OCI-LY3 (cell line): ENCODE results near the gene FLOT2.

Experiments
- H2AFZ ChIP-seq: fragments of 200-600, 300-600 bp; shearing (Covaris generic); 2 replicates; pipeline ENCODE4 v1.6.0; 2014; ENCODE audit warnings: antibody characterized with exemption, low read depth, low read length
- H3K27ac ChIP-seq: fragments of 200-600, 300-600 bp; sonication (generic); 2 replicates; pipeline ENCODE4 v1.5.1; 2014; ENCODE audit warnings: mild to moderate bottlenecking, low read length, moderate library complexity, mixed read lengths
- H3K27me3 ChIP-seq: fragments of 200-600, 300-600 bp; sonication (generic); 2 replicates; pipeline ENCODE4 v1.6.1; 2014; ENCODE audit warnings: low read depth, low read length, mixed read lengths
- H3K36me3 ChIP-seq: fragments of 200-600, 300-600 bp; sonication (generic); replicated peaks from 2 replicates; pipeline ENCODE3; 2014; ENCODE audit warnings: low read depth, low read length, mixed read lengths
- H3K4me1 ChIP-seq: fragments of 300-600, 200-600 bp; sonication (generic); 2 replicates; pipeline ENCODE4 v1.6.1; 2014; ENCODE audit warnings: low read length, mixed read lengths
- H3K4me2 ChIP-seq: fragments of 200-600, 300-600 bp; sonication (generic); 2 replicates; pipeline ENCODE4 v1.6.1; 2014; ENCODE audit warnings: low read length, mixed read lengths
- H3K4me3 ChIP-seq: fragments of 300-600, 200-600 bp; sonication (generic); 2 replicates; pipeline ENCODE4 v1.5.1; 2014; ENCODE audit warnings: antibody characterized with exemption, mild to moderate bottlenecking, low read length, moderate library complexity
- H3K79me2 ChIP-seq: fragments of 300-600, 200-600 bp; shearing (Covaris generic); 2 replicates; pipeline ENCODE4 v1.6.1; 2014; ENCODE audit warnings: mild to moderate bottlenecking, low read length, mixed read lengths
- H3K9ac ChIP-seq: fragments of 300-600, 200-600 bp; shearing (Covaris generic); 2 replicates; pipeline ENCODE4 v1.6.0; 2014; ENCODE audit warnings: mild to moderate bottlenecking, low read length, moderate library complexity
- H3K9me3 ChIP-seq: fragments of 200-600, 300-600 bp; shearing (Covaris generic); 2 replicates; pipeline ENCODE4 v1.6.1; 2014; ENCODE audit warnings: low read length, mixed read lengths; ENCODE audit not compliant: insufficient read depth
- H4K20me1 ChIP-seq: fragments of 200-600, 300-600 bp; sonication (generic); 2 replicates; pipeline ENCODE4 v1.6.1; 2016; ENCODE audit warnings: low read length, mixed read lengths; ENCODE audit not compliant: insufficient read depth
- CTCF ChIP-seq: fragments of 200-600, 300-600 bp; sonication (generic); IDR thresholded peaks from 2 replicates; pipeline ENCODE4 v1.5.1; 2014; ENCODE audit warnings: antibody characterized with exemption, low read length, low read depth
- EZH2phosphoT487 ChIP-seq: fragments of 200-600 bp; shearing (Covaris generic); IDR thresholded peaks from 2 replicates; pipeline ENCODE4 v1.6.1; 2018; ENCODE audit warnings: antibody characterized with exemption, mixed run types, low read depth

FLOT2 gene

GRCh38 chr17:28899212-28899815, 1.8 kb upstream of the FLOT2 start:
- Histone ChIP-seq H3K9me3 (no peaks in the 10 kb centered on the region), H2AFZ (no peak overlapping the region), H3K27ac (no peak overlapping the region), H4K20me1 (no peaks in the 10 kb centered on the region), H3K4me3 (no peak overlapping the region), H3K4me1 (peaks cover 53% of the 10 kb centered on the region), H3K79me2 (peaks cover 71% of the 10 kb centered on the region), H3K27me3 (no peaks in the 10 kb centered on the region), H3K36me3 (peaks cover 25% of the 10 kb centered on the region), H3K9ac (no peak overlapping the region), H3K4me2 (no peak overlapping the region)
- TF ChIP-seq EZH2phosphoT487 (no peak), CTCF (no peak)

- Histone ChIP-seq H3K79me2 (peaks cover 71% of the 10 kb centered on the region), H3K9ac (no peak overlapping the region), H2AFZ (no peak overlapping the region), H3K27ac (peak overlapping the region; percentile 98), H3K36me3 (peaks cover 25% of the 10 kb centered on the region), H4K20me1 (no peaks in the 10 kb centered on the region), H3K4me1 (peaks cover 60% of the 10 kb centered on the region), H3K9me3 (no peaks in the 10 kb centered on the region), H3K27me3 (no peaks in the 10 kb centered on the region), H3K4me2 (peak overlapping the region; percentile 99; the same call in 1 of the 2 replicates), H3K4me3 (no peak overlapping the region; the same call in 1 of the 2 replicates)
- no peak for TF ChIP-seq CTCF
- TF ChIP-seq EZH2phosphoT487, result no peak
Observed at GRCh38 chr17:28898527-28898955, 1.0 kb upstream of the FLOT2 start.

GRCh38 chr17:28897769-28898526, 415 bp upstream of the FLOT2 start:
- Histone ChIP-seq H3K9ac (peak overlapping the region; percentile 89), H3K79me2 (peaks cover 74% of the 10 kb centered on the region), H3K27ac (peak overlapping the region; percentile 98), H3K4me2 (peak overlapping the region; percentile 99), H3K27me3 (no peaks in the 10 kb centered on the region), H3K4me1 (peaks cover 61% of the 10 kb centered on the region), H3K4me3 (peak overlapping the region; percentile 88), H4K20me1 (no peaks in the 10 kb centered on the region), H3K36me3 (peaks cover 25% of the 10 kb centered on the region), H3K9me3 (no peaks in the 10 kb centered on the region), H2AFZ (no peak overlapping the region)
- TF ChIP-seq CTCF (no peak), EZH2phosphoT487 (no peak)

- no peak for TF ChIP-seq EZH2phosphoT487
- TF ChIP-seq CTCF, result no peak
- Histone ChIP-seq H3K27me3 (no peaks in the 10 kb centered on the region), H3K9ac (peak overlapping the region; percentile 89), H4K20me1 (no peaks in the 10 kb centered on the region), H2AFZ (no peak overlapping the region), H3K27ac (peak overlapping the region; percentile 98), H3K79me2 (peaks cover 68% of the 10 kb centered on the region), H3K4me2 (peak overlapping the region; percentile 99), H3K36me3 (peaks cover 25% of the 10 kb centered on the region), H3K9me3 (no peaks in the 10 kb centered on the region), H3K4me1 (peaks cover 74% of the 10 kb centered on the region), H3K4me3 (peak overlapping the region; percentile 88)
Observed at GRCh38 chr17:28896491-28896883, 1.0 kb downstream of the FLOT2 start.
